HG03442 (cell line): ENCODE results near the gene MID1.

ENCODE experiments used
- ATAC-seq: cut with Tn5 transposase; IDR thresholded peaks from one replicate; pipeline ENCODE4 v1.9.1; 2021; ENCODE audit warnings: mild to moderate bottlenecking, moderate library complexity; ENCODE audit not compliant: unreplicated experiment

The MID1 gene

DNA sequence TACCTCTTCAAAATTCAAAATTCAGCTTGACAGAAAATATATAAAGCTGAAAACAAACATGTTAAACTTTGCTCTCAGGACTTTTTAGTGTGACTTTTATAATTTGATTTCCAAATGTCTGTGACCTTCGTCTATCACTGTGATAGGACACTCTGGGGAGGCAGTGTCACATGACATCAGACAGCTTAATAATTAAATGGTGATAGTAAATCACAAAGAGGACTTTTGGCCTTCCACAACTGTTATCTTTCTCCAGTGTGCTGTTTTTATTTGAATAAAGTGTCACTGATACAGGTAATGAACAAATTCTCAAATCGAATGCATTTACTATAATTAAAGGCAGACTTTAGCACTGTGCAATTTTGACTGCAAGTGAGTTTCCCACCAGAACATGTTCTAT lies 83.1 kb downstream of the MID1 start:
- ATAC-seq, result no peak

- ATAC-seq, result no peak
These were observed 83.6 kb downstream of the MID1 start for GRCh38 chrX:10536744-10537143.

GRCh38 chrX:10534611-10535010 lies 85.8 kb downstream of the MID1 start:
- ATAC-seq, result no peak

DNA sequence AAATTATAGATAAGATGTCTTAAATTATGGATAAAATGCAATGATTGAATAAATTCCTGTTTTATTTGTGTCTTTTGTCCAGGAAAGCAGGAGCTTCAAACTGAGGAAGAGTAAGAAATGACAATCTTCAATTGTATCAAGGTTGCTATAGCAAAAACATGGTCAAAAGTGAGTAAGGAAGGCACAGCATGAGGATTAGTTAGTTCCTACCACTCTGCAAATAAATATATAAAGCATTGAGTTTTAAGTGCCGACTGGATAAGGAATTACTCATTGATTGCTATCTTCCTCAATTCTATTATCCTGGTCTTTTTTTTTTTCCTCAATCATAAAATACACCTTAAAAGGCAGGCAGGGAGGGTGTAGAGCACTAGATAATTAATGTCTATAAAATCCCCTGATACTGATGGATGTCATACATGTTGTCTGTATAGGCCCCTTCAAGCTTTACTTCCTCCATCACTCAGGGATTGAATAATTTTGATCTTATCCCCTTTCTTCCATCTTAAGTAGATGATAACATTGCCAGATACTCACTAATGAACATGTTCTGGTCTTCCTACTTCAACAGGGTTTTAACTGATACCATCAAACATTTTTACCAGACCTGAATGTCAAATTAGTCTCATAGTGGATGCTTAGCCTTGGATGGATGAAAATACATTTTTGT lies 86.6 kb downstream of the MID1 start:
- no peak for ATAC-seq

DNA sequence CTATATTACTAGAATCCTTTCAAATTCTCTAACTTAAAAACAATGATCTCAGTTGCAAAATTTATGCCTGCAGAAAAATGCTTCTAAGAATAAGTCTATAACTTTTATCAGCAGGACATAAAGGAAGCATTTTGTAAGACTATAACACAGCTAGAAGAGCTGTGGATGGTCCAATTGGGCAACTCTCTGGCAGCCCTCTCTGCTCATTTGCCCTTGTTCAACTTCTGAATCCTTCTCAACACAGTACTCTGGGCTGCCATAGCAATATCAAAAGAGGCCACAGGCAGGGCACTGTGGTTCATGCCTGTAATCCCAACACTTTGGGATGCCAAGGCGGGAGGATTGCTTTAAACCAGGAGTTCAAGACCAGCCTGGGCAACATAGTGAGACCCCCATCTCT lies 88.5 kb downstream of the MID1 start:
- no peak for ATAC-seq

- no peak for ATAC-seq
These were observed 91.0 kb downstream of the MID1 start for GRCh38 chrX:10529344-10529743.

GRCh38 chrX:10526451-10526850 lies 93.9 kb downstream of the MID1 start:
- ATAC-seq, result no peak

DNA sequence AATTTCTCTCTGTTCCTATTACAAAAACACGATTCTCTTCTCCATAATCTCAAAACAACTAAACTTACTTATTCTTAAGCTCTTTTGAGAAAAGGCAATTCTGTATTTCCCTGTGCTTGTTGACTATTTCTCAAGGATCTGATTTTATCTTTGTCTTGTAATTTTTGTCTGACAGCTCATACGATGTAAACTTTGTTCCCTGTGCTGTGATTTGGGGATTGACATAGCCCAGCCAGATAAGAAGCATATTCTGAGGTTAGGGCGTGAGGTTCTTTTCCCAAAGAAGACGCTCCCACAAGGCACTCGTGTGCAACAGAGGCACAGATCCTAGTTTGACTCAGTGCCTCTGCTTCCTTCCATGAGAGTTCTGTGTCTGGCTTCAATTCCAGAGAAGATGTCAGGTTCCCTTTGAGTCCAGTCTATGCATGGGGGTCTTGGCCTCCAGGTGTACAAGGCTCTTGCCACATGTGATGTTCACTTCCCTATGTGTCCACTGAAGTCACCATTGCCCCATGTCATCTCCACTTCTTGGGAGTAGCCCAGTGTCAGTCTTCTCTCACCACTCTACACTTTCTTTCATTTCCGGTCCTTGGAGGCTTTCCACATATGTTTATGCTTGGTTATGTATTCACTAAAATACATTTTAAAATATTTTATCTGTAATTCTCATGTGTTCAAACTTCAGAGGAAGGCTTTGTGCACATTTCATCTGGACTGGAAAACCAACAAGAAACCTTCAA lies 94.8 kb downstream of the MID1 start:
- no peak for ATAC-seq

DNA sequence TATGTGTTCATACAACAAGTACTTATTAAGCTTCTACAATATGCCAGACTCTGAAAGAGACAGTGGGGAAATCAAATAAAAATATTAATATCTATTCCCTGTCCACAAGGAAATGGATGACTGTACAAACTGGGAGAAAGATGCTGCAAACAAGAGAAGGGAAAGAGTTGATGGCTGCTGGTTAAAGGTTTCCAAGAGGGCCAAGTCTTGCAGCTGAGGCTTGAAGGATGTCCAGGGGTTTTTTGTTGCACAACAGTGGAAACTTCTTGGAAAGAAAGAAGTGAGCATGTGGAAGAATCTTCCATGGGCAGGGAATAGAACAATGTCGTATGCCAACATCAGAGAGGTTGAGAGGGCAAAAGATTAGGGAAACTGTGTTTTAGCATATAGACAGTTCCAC lies 95.8 kb downstream of the MID1 start:
- ATAC-seq, result no peak

- no peak for ATAC-seq
These were observed 100.6 kb downstream of the MID1 start for GRCh38 chrX:10519761-10520160.

- no peak for ATAC-seq
These were observed 101.1 kb downstream of the MID1 start for GRCh38 chrX:10519278-10519677.

GRCh38 chrX:10518073-10518472 lies 102.3 kb downstream of the MID1 start:
- no peak for ATAC-seq

DNA sequence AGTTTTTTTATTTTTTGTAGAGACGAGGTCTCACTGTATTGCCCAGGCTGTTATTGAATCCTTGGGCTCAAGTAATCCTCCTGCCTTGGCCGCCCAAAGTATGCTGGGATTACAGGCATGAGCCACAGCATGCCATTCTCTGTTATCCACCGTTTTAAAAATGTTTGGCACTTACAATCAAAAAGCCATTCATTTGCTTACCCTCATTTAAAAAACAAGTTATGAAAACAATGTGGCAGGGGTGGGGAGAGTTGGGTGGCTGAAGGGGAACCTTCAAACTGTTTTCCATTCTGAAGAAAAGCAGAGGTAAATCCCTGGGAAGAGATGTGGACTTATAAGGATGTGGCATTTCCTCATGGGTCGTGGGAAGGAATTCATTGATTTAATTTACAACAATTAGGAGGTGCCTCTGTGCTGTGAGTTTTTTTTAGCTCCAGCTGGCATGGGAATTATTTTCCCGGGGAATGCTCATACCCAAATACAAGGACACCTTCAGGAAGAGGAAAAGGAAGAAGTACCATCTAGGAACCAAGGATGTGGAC lies 103.5 kb downstream of the MID1 start:
- ATAC-seq, result no peak

DNA sequence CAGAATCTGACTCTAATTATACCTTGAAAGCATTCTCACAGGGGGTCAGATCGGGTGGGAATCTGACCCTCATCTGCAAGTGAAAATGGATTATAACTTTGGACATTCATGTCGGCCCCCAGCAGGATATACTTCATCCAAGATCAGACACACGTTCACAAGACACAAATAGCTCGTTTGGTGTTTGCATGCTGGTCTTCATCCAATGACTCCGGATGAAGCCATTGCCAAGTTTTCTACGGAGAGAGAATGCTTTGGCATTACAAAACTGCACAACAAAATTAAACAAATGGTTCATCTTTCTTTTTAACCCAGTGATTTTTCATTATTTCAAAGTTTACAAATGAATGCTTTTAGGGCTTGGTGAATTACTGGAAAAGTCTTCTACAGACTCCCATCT lies 105.5 kb downstream of the MID1 start:
- no peak for ATAC-seq

DNA sequence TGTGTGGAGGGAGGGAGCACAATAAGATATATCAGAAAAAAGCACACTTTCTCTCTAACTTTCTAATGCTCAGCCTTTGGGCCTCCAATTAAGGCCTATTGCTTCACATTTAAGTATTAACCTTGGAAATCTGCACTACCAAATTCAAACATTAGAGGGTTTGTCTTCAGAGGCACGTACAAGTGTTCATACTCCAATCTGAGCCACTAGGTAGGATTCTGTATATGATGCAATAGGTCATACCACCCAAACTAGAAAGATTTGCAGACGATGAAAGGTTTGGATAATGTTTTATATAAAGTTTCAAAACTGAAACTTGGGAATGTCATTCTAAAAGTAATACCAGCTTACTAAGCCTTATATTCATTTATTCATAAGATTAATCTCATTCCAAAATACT lies 106.4 kb downstream of the MID1 start:
- no peak for ATAC-seq

DNA sequence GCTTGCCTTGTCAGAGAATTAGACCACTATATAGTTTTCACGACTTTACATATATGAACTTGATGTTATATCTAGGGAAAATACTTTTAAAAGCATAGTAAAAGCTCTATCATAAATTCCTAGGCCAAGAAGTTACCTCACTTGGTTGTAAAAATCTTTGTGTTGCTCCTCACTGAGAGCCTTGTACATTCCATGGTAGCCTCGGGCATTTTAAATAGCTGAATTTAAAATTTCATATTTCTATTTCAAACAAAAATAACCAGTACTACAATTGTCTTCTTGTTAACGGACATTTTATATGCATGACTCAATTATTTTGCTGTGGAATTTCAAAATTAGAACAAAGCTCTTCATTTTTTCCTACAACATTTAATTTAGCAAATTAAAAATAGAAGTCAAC lies 107.6 kb downstream of the MID1 start:
- no peak for ATAC-seq

DNA sequence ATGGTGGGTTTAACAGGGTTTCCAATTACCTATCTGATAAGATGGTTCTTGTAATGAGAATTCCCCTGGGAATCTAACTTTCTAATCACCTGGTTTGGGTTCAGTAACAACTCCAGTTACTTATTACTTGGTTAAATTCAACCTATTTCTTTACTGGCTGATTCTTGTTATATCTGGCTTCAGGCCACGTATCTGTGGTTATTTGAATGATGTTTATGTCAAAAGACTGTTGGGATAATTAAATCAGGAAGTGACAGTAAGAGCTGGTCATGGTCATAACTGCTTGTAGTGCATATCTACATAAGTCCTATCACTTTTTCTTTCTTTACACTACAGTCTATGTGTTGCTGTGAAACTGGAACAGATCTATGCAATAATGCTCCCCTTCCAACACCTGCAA lies 108.1 kb downstream of the MID1 start:
- ATAC-seq, result no peak

DNA sequence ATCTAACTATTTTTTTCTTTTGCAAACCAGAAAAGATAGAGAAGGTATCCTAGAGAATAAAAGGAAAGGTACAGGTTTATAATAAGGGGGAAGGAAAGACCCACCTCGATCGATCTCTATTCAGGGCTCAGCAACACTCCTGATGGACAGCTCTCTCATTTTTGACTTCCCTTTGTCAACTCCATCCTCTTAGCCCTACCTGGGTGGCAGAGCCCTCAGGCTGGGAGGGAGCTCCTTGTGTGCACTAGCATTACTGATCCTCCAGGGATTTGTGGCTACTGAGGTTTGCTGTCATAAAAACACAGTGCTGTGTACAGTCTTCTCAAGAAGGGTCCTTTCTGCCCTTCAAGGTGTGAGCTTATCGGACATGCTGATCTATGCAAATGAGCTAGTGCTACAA lies 111.0 kb downstream of the MID1 start:
- ATAC-seq, result no peak

- ATAC-seq, result no peak
These were observed 111.5 kb downstream of the MID1 start for GRCh38 chrX:10508891-10509290.

- ATAC-seq, result no peak
These were observed 112.5 kb downstream of the MID1 start for GRCh38 chrX:10507876-10508275.

DNA sequence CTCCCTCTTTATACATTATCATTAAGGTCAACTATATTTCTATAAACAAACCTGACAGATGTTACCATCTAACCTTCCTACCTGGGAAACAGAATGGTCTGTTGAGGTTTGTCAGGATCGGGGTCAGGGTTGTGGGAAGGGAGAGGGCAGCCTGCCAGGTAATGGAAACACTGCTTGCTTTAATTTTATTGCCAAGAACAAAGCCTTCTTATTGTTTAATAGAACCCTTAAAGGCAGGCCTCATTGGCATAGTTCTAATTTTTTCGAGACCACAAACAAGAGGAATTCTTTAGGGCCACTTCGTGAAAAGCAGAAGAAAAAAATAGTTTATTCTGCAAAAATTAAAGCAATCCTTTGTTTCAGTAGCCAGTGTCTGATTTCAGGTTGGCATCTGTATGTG lies 113.2 kb downstream of the MID1 start:
- ATAC-seq, result no peak

- ATAC-seq, result no peak
These were observed 113.6 kb downstream of the MID1 start for GRCh38 chrX:10506781-10507180.
